Loucy (cell line): ENCODE data around the gene CTNND2.

Source experiments
- H2AFZ ChIP-seq: fragments of 200-600 bp; sonication (generic); 2 replicates; pipeline ENCODE4 v1.6.0; 2016; ENCODE audit warnings: antibody characterized with exemption, mild to moderate bottlenecking, low read length, moderate library complexity
- H3F3A ChIP-seq: fragments of 200-600 bp; 2 replicates; pipeline ENCODE4 v1.6.0; 2016; ENCODE audit warnings: antibody characterized with exemption, low read depth, mild to moderate bottlenecking
- H3K27me3 ChIP-seq: fragments of 200-600 bp; sonication (generic); 2 replicates; pipeline ENCODE4 v1.6.1; 2014; ENCODE audit warnings: low read length, mild to moderate bottlenecking; ENCODE audit not compliant: insufficient read depth, poor library complexity, severe bottlenecking
- H3K36me3 ChIP-seq: fragments of 200-600 bp; sonication (generic); 2 replicates; pipeline ENCODE4 v1.6.1; 2016; ENCODE audit warnings: low read length; ENCODE audit not compliant: insufficient read depth
- H3K4me1 ChIP-seq: fragments of 200-600 bp; sonication (generic); 2 replicates; pipeline ENCODE4 v1.5.1; 2014; ENCODE audit warnings: low read length, mild to moderate bottlenecking; ENCODE audit not compliant: insufficient read depth, poor library complexity, severe bottlenecking
- H3K4me2 ChIP-seq: fragments of 200-600 bp; sonication (generic); 2 replicates; pipeline ENCODE4 v1.6.0; 2014; ENCODE audit warnings: antibody characterized with exemption, low read length, low read depth, mild to moderate bottlenecking; ENCODE audit not compliant: poor library complexity, severe bottlenecking
- H3K4me3 ChIP-seq: fragments of 200-600 bp; sonication (generic); 2 replicates; pipeline ENCODE4 v1.5.1; 2014; ENCODE audit warnings: low read length, mild to moderate bottlenecking, mixed read lengths; ENCODE audit not compliant: poor library complexity, severe bottlenecking
- H3K79me2 ChIP-seq: fragments of 200-600 bp; sonication (generic); 2 replicates; pipeline ENCODE4 v1.6.1; 2014; ENCODE audit warnings: low read length; ENCODE audit not compliant: insufficient read depth
- H3K9ac ChIP-seq: fragments of 200-600 bp; sonication (generic); 2 replicates; pipeline ENCODE4 v1.6.0; 2014; ENCODE audit warnings: mild to moderate bottlenecking, low read depth, low read length, moderate library complexity; ENCODE audit not compliant: poor library complexity, severe bottlenecking
- H3K9me2 ChIP-seq: fragments of 200-600 bp; sonication (generic); replicated peaks from 2 replicates; pipeline ENCODE4 v1.6.1; 2016; ENCODE audit warnings: low read depth, low read length, mixed read lengths
- H3K9me3 ChIP-seq: fragments of 200-600 bp; sonication (generic); 2 replicates; pipeline ENCODE4 v1.6.1; 2014; ENCODE audit warnings: mild to moderate bottlenecking, antibody characterized with exemption, low read length, low read depth; ENCODE audit not compliant: insufficient read depth
- H4K20me1 ChIP-seq: fragments of 200-600 bp; sonication (generic); 2 replicates; pipeline ENCODE4 v1.6.0; 2014; ENCODE audit warnings: antibody characterized with exemption, low read length, mild to moderate bottlenecking; ENCODE audit not compliant: insufficient read depth, poor library complexity, severe bottlenecking
- CTCF ChIP-seq: fragments of 200-600 bp; sonication (generic); conservative IDR thresholded peaks from 2 replicates; pipeline ENCODE4 v1.5.1; 2014; ENCODE audit warnings: mild to moderate bottlenecking, antibody characterized with exemption, low read length
- EZH2phosphoT487 ChIP-seq: fragments of 200-600 bp; IDR thresholded peaks from 2 replicates; pipeline ENCODE4 v1.6.1; 2018; ENCODE audit warnings: antibody characterized with exemption, mild to moderate bottlenecking, moderate library complexity, borderline replicate concordance

The CTNND2 gene

GRCh38 chr5:11268891-11269290, 635.4 kb downstream of the CTNND2 start:
- H2AFZ ChIP-seq, result no peak overlapping the region
- no peaks in the 10 kb centered on the region for H3K36me3 ChIP-seq
- TF ChIP-seq CTCF (no peak), EZH2phosphoT487 (no peak)
- no peaks in the 10 kb centered on the region for H3K9me2 ChIP-seq
- H3K4me3 ChIP-seq, result no peak overlapping the region
- H3K9ac ChIP-seq, result no peak overlapping the region
- no peak overlapping the region for H3K4me2 ChIP-seq
- no peaks in the 10 kb centered on the region for H3K9me3 ChIP-seq
- no peaks in the 10 kb centered on the region for H4K20me1 ChIP-seq
- no peaks in the 10 kb centered on the region for H3K4me1 ChIP-seq
- H3K27me3 ChIP-seq, result no peaks in the 10 kb centered on the region
- H3F3A ChIP-seq, result no peaks in the 10 kb centered on the region
- H3K79me2 ChIP-seq, result no peaks in the 10 kb centered on the region

GRCh38 chr5:11266331-11266730, 637.9 kb downstream of the CTNND2 start:
- Histone ChIP-seq H3K9me2 (no peaks in the 10 kb centered on the region), H2AFZ (no peak overlapping the region; the same call in 1 of the 2 replicates), H3K4me1 (no peaks in the 10 kb centered on the region), H3K27me3 (no peaks in the 10 kb centered on the region), H4K20me1 (no peaks in the 10 kb centered on the region), H3K4me2 (no peak overlapping the region), H3K79me2 (no peaks in the 10 kb centered on the region), H3K9ac (no peak overlapping the region), H3K4me3 (no peak overlapping the region), H3K36me3 (no peaks in the 10 kb centered on the region), H3F3A (no peaks in the 10 kb centered on the region), H3K9me3 (no peaks in the 10 kb centered on the region)
- TF ChIP-seq CTCF (no peak), EZH2phosphoT487 (no peak)

DNA sequence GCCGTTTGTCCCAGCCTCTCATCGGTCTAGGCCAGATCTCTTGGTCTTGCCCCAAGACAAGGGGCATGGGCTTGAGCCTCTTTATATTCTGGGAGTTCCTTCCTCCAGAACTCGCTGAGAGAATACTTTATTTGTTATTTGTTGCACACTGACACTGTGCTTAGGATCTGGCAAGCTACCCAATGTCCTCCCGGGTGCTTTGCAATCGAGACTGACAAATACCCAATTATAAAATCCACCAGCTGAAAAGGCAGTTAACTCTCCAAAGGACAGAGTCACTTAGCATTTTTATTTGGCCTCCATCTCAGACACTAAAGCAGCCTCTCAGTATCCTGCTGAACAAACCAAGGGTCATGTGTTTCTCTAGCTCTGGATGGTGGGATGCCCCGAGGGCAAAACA, 643.0 kb downstream of the CTNND2 start:
- H3K4me2 ChIP-seq, result no peak overlapping the region
- H4K20me1 ChIP-seq, result no peaks in the 10 kb centered on the region
- H3K9ac ChIP-seq, result no peak overlapping the region
- H3K79me2 ChIP-seq, result no peaks in the 10 kb centered on the region
- H3K27me3 ChIP-seq, result no peaks in the 10 kb centered on the region
- H3F3A ChIP-seq, result no peaks in the 10 kb centered on the region
- H3K9me3 ChIP-seq, result no peaks in the 10 kb centered on the region
- no peak overlapping the region for H3K4me3 ChIP-seq
- H3K9me2 ChIP-seq, result no peaks in the 10 kb centered on the region
- no peak for TF ChIP-seq CTCF
- no peak for TF ChIP-seq EZH2phosphoT487
- H2AFZ ChIP-seq, result no peak overlapping the region
- no peaks in the 10 kb centered on the region for H3K4me1 ChIP-seq
- H3K36me3 ChIP-seq, result no peaks in the 10 kb centered on the region
